K562 (cell line): Measurements from ENCODE around the gene SHH. TPM values are rescaled to one million over a fixed set of nuclear protein-coding genes. Genes with fewer than 3 reads are reported as not detected.

ENCODE experiments used
- CHD7 ChIP-seq: fragments of 200-600 bp; sonication (generic); IDR thresholded peaks from one replicate; pipeline ENCODE4 v1.6.1; 2012; ENCODE audit warnings: mild to moderate bottlenecking, low read depth, low read length, inconsistent platforms
- MCM5 ChIP-seq: fragments of 450-650 bp; IDR thresholded peaks from 2 replicates; pipeline ENCODE4 v1.6.1; 2016; ENCODE audit warnings: low read depth
- PURB ChIP-seq: sonication (generic); formaldehyde crosslinking; IDR thresholded peaks from 2 replicates; pipeline ENCODE4 v1.9.0; 2021; ENCODE audit warnings: low read depth, mild to moderate bottlenecking, missing genetic modification reagents
- ZNF224 ChIP-seq: sonication (generic); formaldehyde crosslinking; IDR thresholded peaks from 2 replicates; pipeline ENCODE4 v1.8.0; 2022; ENCODE audit warnings: mild to moderate bottlenecking, missing genetic modification reagents
- ZNF589 ChIP-seq: fragments of 200-800 bp; sonication (Bioruptor generic); IDR thresholded peaks from 2 replicates; pipeline ENCODE4 v1.6.1; 2016; ENCODE audit warnings: low read depth, missing genetic modification characterization, missing compliant biosample characterization
- polyA plus RNA-seq, 8 experiments: library from polyadenylated mRNA; depleted of rRNA in 4 of 8; stranded (reverse) in 5 of 8; unstranded in 3 of 8; fragments of >200 nt; fragmentation: Nextera tagmentation in 2 of 8; fragmentation: Illumina TruSeq in 1 of 8; extraction: Ambion mirVana in 2 of 8; extraction: Trizol in 1 of 8; gene quantifications; 2 replicates each; pipeline versions ENCODE4 v1.2.1 to v1.2.3, GENCODE V29; 2011 to 2014; ENCODE audit warnings: inconsistent platforms in 1 of 8, missing spikeins in 1 of 8
- total RNA-seq, 7 experiments: library from RNA; depleted of rRNA in 6 of 7; stranded (reverse); fragments of >200 nt in 6 of 7; fragmentation: Illumina TruSeq in 2 of 7; extraction: Trizol in 2 of 7; gene quantifications; 2 replicates each; pipeline versions ENCODE4 v1.2.1 to v1.2.3, GENCODE V29; 2011 to 2021; ENCODE audit warnings: low replicate concordance in 1 of 7

SHH gene
- total and polyA plus RNA-seq, 9 of the 15 experiments (the other 6 are each of a cell fraction or from before 2014, with no cell fraction given) = 0.09 TPM; not detected in 8

- TF ChIP-seq CHD7 (no peak), ZNF589 (no peak), PURB (CRISPR knock-in tag) (no peak), MCM5 (no peak), ZNF224 (CRISPR knock-in tag) (no peak)
- TF ChIP-seq, all 486 proteins: peak for 0
Observed at GRCh38 chr7:155764438-155764793, 47.8 kb downstream of the SHH start (continued).
